HFFc6 (cell line): ENCODE measurements around the gene XYLB. TPM values are rescaled to one million over a fixed set of nuclear protein-coding genes. Genes with fewer than 3 reads are reported as not detected.

ENCODE experiments used
- DNase-seq: peaks from one replicate; pipeline ENCODE4 v3.0.0-alpha.2; 2018
- H3K27ac Mint-ChIP-seq: 2 replicates; pipeline ENCODE4 v1.8.0; 2020; ENCODE audit warnings: mild to moderate bottlenecking, mixed read lengths
- H3K27me3 Mint-ChIP-seq: 2 replicates; pipeline ENCODE4 v1.8.0; 2021; ENCODE audit warnings: mild to moderate bottlenecking, moderate library complexity, mixed read lengths; ENCODE audit not compliant: insufficient read depth
- H3K36me3 Mint-ChIP-seq: 2 replicates; pipeline ENCODE4 v1.8.0; 2021; ENCODE audit warnings: low read depth, mixed read lengths
- H3K4me1 Mint-ChIP-seq: 2 replicates; pipeline ENCODE4 v1.8.0; 2020; ENCODE audit warnings: low read depth, mixed read lengths
- H3K4me3 Mint-ChIP-seq: 2 replicates; pipeline ENCODE4 v1.8.0; 2020; ENCODE audit warnings: mild to moderate bottlenecking, moderate library complexity, mixed read lengths
- H3K9me3 Mint-ChIP-seq: 2 replicates; pipeline ENCODE4 v1.8.0; 2020; ENCODE audit warnings: mild to moderate bottlenecking, mixed read lengths
- CTCF ChIP-seq: fragments of 200-600 bp; sonication (generic); IDR thresholded peaks from 2 replicates; pipeline ENCODE4 v1.5.0; 2021; ENCODE audit warnings: antibody characterized with exemption, mild to moderate bottlenecking
- total RNA-seq, 6 experiments: library from RNA; stranded (reverse); fragmentation: NEBNext Ultra II Directional; extraction: Animal tissue kit (Norgen Biotek cat#: 25700); gene quantifications; 2 replicates in 1 of 6; 3 replicates in 5 of 6; pipeline ENCODE4 v1.2.3, GENCODE V29; 2021

Gene XYLB
- total RNA-seq, 6 experiments from 2014 or later: 5.1 to 8.0 (median 6.2) TPM

GRCh38 chr3:38327335-38328009 is 19.1 kb upstream of the XYLB start:
- TF ChIP-seq CTCF: no peak
- peaks cover 7% of the 10 kb centered on the region; the same call in 1 of the 2 replicates for H3K27me3 Mint-ChIP-seq
- DNase-seq: peak; percentile 81
- H3K9me3 Mint-ChIP-seq: peaks cover 19% of the 10 kb centered on the region
- peaks cover 20% of the 10 kb centered on the region for H3K4me1 Mint-ChIP-seq
- peak overlapping the region; percentile 44; the same call in 1 of the 2 replicates for H3K27ac Mint-ChIP-seq
- H3K4me3 Mint-ChIP-seq: no peak overlapping the region
- H3K36me3 Mint-ChIP-seq: peaks cover 9% of the 10 kb centered on the region

DNA sequence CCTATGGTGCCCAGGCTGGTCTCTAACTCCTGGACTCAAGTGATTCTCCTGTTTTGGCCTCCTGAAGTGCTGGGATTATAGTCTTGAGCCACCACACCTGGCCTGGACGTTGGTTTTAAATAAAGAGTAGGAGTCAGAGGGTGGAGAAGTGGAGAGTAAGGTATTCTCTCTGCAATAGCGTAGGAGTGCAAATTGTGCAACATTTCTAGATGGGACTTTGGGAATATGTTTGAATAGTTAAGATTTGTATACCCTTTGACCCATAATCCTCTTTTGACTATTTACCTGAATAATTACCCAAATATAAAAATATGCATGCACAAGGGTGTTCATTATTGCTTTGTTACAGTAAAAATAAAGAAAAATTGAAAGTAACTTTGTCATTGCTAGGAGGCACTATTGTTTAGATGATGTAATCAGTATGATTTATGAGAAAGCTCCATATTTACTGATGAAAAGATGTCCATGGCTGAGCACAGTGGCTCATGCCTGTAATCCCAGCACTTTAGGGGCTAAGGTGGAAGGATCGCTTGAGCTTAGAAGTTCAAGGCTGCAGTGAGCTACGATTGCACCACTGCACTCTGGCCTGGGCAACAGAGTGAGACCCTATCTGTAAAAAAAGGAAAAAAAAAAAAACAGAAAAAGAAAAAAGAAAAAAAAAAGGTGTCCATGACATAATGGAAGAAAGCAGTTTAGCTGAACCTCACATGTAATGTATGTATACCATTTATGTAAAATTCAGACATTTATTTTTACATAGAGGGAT is 15.1 kb upstream of the XYLB start:
- Mint-ChIP-seq H3K27me3 (peaks cover 2% of the 10 kb centered on the region; the same call in 1 of the 2 replicates), H3K9me3 (peaks cover 13% of the 10 kb centered on the region), H3K36me3 (peaks cover 9% of the 10 kb centered on the region), H3K4me3 (no peak overlapping the region), H3K27ac (no peak overlapping the region), H3K4me1 (peaks cover 40% of the 10 kb centered on the region)
- TF ChIP-seq CTCF: no peak
- DNase-seq: no peak

GRCh38 chr3:38332201-38332600 is 14.4 kb upstream of the XYLB start:
- no peak for DNase-seq
- peaks cover 5% of the 10 kb centered on the region for H3K9me3 Mint-ChIP-seq
- H3K27ac Mint-ChIP-seq: no peak overlapping the region
- H3K36me3 Mint-ChIP-seq: peaks cover 3% of the 10 kb centered on the region
- TF ChIP-seq CTCF: no peak
- no peak overlapping the region for H3K4me3 Mint-ChIP-seq
- peaks cover 2% of the 10 kb centered on the region for H3K27me3 Mint-ChIP-seq
- peaks cover 38% of the 10 kb centered on the region for H3K4me1 Mint-ChIP-seq

- no peaks in the 10 kb centered on the region for H3K36me3 Mint-ChIP-seq
- TF ChIP-seq CTCF: no peak
- DNase-seq: peak; percentile 73
- H3K4me3 Mint-ChIP-seq: no peak overlapping the region
- H3K27ac Mint-ChIP-seq: no peak overlapping the region; the same call in 1 of the 2 replicates
- H3K27me3 Mint-ChIP-seq: peaks cover 2% of the 10 kb centered on the region
- H3K9me3 Mint-ChIP-seq: no peaks in the 10 kb centered on the region
- H3K4me1 Mint-ChIP-seq: peaks cover 25% of the 10 kb centered on the region
Measured at GRCh38 chr3:38334142-38335055, 12.2 kb upstream of the XYLB start.

- Mint-ChIP-seq H3K27ac (no peak overlapping the region), H3K4me1 (peaks cover 25% of the 10 kb centered on the region), H3K9me3 (no peaks in the 10 kb centered on the region), H3K36me3 (no peaks in the 10 kb centered on the region), H3K4me3 (no peak overlapping the region), H3K27me3 (peaks cover 6% of the 10 kb centered on the region)
- no peak for TF ChIP-seq CTCF
- no peak for DNase-seq
Measured at GRCh38 chr3:38335263-38335662, 11.3 kb upstream of the XYLB start.
